CD4-positive, alpha-beta T cell treated with Interleukin-4 for 1 hour (primary cell): ENCODE measurements around the gene CAB39L.
"Not testable (repeated sequence)": the region's sequence is repeated elsewhere in the genome, so short reads cannot be mapped to it uniquely, and the experiment has no call there.

ENCODE experiments used
- DNase-seq, 2 donors: peaks; one replicate each; pipeline ENCODE4 v3.0.0-alpha.2; 2020 to 2022

The CAB39L gene

GRCh38 chr13:49305792-49306425 lies 138.0 kb downstream of the CAB39L start:
- DNase-seq: no peak

GRCh38 chr13:49304763-49305700 lies 138.8 kb downstream of the CAB39L start:
- no peak for DNase-seq

GRCh38 chr13:49304356-49304755 lies 139.5 kb downstream of the CAB39L start:
- no peak for DNase-seq

GRCh38 chr13:49303533-49304252 lies 140.2 kb downstream of the CAB39L start:
- no peak for DNase-seq

- DNase-seq: no peak
Observed at GRCh38 chr13:49302817-49303216, 141.0 kb downstream of the CAB39L start.

- DNase-seq: no peak
Observed at GRCh38 chr13:49302222-49302621, 141.6 kb downstream of the CAB39L start.

- peak; percentile 74 to 86 for DNase-seq
Observed at GRCh38 chr13:49300739-49301589, 142.9 kb downstream of the CAB39L start.

GRCh38 chr13:49300276-49300675 lies 143.6 kb downstream of the CAB39L start:
- DNase-seq: no peak

GRCh38 chr13:49298903-49299605 lies 144.8 kb downstream of the CAB39L start:
- no peak for DNase-seq

GRCh38 chr13:49298416-49298815 lies 145.4 kb downstream of the CAB39L start:
- DNase-seq: no peak

- no peak for DNase-seq
Observed at GRCh38 chr13:49297338-49297737, 146.5 kb downstream of the CAB39L start.

- DNase-seq: no peak
Observed at GRCh38 chr13:49296659-49297058, 147.2 kb downstream of the CAB39L start.

GRCh38 chr13:49295244-49295643 lies 148.6 kb downstream of the CAB39L start:
- no peak for DNase-seq

- DNase-seq: not testable (repeated sequence)
Observed at GRCh38 chr13:49294723-49295122, 149.1 kb downstream of the CAB39L start.

GRCh38 chr13:49292742-49293486 lies 150.9 kb downstream of the CAB39L start:
- DNase-seq: peak in 1 of 2 donors; percentile 11

GRCh38 chr13:49288458-49288857 lies 155.4 kb downstream of the CAB39L start:
- no peak for DNase-seq

GRCh38 chr13:49287995-49288394 lies 155.9 kb downstream of the CAB39L start:
- DNase-seq: no peak

GRCh38 chr13:49279885-49280284 lies 164.0 kb downstream of the CAB39L start:
- no peak for DNase-seq

- no peak for DNase-seq
Observed at GRCh38 chr13:49279112-49279511, 164.8 kb downstream of the CAB39L start.

GRCh38 chr13:49278211-49278610 lies 165.7 kb downstream of the CAB39L start:
- DNase-seq: no peak

- no peak for DNase-seq
Observed at GRCh38 chr13:49272296-49272695, 171.6 kb downstream of the CAB39L start.
